HG02981 (cell line): ENCODE results near the gene LIN7B.

Source experiments
- ATAC-seq: cut with Tn5 transposase; IDR thresholded peaks from one replicate; pipeline ENCODE4 v1.9.1; 2021; ENCODE audit warnings: mild to moderate bottlenecking, moderate library complexity; ENCODE audit not compliant: unreplicated experiment

Gene LIN7B

DNA sequence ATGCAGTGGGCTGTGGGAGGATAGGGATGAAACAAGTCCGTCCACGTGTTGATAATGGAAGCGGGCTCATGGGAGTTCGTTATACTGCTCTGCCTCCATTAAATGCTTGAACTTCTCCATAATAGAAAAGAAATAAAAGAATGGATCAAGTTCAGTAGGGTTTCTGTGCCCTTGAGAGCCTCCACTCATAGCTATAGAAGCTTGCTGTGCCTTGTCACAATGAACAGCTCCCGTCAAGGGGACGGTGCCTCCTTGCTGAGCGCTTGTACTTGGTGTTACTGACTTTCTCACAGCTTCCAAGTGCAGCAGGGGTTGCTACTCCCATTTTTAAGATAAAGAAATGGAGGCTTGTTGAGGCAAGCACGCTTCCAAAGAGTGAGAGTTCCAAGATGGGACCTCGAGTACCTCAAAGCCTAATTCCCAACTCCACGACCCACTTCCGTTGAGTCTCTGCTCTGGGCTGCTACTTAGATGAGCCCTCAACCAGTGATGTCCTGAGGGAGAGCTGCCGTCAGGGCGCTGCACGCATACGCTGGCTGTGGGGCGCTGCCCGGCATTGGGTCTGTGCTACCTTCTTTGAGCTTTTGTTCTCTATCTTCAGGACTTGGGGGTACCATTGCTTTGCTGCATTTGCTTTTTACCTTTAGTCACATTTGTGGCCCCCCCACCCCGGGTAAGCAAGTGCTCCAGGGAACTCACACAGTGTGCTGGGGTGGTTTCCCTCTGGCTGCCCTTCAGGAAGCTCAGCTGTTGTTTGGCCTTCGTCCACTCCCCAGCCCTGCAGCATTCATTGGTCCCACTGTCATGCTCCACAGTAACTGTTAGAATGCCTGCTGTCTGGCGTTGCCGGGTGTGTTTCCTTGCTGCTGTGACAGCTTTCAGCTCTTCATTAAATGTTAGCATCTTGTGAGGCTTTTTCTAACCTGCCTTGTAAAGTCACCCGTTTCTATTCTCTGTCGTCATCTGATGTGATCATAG, 19.4 kb upstream of the LIN7B start:
- ATAC-seq, result no peak

DNA sequence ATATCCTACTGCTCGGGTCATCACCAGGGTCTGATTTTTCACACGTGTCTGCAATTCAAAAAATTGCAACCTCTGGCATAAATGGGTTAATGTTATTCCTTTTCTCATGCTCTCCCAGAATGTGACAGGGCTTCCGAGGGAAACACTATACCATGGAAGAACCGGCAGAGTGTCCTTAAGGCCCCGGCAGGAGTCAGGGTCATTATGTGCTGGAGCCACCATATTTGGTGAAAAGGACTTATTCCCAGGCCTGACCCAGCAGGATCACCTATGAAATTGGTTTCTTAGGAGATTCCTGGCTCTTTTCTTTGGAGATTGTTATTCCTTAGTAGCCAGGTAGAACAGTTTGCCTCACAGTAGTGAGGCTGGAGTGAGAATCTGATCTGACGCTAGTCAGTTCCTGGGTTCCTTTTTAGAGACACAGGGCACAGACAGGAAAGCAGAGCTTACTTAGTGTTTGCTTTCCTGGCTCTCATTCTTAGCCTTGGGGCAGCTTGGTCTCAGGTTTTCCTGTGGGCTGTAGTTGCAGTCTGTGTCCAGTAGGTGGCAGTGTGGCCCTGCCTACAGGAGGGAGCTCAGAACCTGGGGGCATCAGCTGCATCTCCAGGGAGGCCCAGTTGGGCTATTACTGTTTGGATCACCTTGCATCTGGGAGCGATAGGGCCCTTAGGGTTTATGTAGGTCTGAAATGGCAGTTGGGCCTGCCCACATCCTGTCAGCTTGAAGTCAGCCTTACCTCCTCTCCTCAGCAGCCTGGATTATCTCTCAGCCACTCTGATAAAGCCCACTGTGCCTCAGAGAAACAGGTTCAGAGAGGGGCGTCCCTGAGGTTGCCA, 16.5 kb upstream of the LIN7B start:
- ATAC-seq, result no peak

DNA sequence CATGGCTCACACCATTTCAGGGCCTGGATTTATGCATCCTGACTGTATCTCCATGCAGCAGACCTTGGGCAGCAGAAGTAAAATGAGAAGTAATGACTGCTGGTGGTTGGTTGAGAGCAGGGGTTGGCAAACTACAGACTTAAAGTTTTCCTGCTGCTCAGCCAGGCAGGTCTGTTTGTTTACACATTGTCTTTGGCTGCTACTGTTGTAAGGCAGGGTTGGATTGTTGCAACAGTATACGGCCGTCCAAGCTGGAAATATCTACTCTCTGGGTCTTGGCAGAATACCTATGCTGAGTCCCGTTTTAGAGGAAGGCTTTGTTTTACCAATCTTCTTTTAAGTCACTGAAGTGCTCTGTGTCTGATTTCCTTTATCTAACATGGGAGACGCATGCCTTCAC, 15.4 kb upstream of the LIN7B start:
- no peak for ATAC-seq

DNA sequence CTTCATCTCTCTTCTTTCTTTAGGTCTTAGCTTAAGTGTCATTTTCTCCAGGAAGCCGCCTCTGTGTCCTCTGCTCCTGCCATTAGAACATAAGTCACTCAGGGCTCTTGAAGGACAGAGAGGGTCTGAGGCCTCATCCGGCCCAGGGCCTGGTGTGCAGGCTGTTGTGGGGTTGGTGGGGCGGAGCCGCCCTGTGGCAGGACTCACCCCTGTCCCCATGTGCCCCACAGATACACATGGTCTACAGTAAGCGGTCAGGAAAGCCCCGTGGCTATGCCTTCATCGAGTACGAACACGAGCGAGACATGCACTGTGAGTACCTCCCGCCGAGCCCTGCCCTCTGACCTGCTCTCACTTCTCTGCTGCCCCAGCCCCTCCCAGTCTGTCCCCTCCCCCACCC, 13.0 kb upstream of the LIN7B start:
- ATAC-seq, result no peak

DNA sequence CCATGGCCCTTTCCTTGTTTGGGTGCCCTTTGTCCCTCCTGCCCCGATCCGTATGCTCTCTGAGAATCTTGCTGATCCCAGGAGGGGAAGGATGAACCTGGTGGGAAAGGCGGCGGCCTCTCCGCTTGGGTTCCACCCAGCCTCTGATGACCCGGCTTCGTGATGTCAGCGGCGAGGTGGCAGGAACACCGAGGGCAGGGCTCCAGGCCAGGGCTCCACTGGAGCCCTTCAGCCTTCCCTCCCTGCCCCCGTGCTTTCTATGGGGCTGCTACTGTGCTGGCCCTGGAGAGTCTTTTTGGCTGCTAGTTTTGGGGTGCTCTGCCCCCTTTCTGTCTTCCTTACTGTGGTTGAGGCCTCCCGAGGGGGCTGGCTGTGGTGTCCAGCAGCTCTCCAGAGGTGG, 11.9 kb upstream of the LIN7B start:
- ATAC-seq, result no peak

DNA sequence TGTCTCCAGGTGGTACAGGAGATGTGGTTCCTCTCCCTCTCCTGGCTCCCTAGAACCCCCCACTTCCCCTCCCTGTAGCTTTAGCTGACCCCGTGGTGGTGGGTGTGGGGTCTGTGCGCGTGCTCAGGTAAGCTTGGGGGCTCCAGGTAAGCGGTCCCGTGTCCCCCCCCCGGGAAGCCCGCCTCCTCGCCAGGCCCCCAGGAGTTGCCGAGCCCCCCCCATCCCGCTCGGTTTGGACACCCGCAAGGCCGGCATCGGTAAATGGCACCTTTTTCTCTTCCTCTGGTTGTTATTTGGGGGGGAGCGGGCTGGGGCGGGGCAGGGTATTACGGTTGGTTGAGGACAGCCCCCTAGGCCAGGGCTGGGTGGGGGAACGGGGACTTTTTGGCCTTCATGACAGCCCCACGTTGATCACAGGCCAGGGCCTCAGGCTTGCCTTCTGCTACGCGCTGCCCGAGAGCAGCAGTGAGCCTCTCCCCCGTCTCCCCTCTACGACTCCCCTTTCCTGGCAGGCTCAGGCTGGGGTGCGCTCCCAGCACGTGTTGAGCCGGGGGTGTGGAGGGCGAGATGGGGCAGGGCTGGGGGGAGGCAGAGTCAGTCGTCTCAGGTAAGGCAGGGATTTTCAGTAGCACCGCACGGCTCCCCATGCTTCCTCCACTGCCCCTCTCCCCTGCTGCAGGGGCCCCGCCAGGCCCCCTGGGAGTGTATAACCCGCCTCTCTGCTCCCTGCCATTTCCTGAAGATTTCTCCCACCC, 10.7 kb upstream of the LIN7B start:
- ATAC-seq, result no peak

DNA sequence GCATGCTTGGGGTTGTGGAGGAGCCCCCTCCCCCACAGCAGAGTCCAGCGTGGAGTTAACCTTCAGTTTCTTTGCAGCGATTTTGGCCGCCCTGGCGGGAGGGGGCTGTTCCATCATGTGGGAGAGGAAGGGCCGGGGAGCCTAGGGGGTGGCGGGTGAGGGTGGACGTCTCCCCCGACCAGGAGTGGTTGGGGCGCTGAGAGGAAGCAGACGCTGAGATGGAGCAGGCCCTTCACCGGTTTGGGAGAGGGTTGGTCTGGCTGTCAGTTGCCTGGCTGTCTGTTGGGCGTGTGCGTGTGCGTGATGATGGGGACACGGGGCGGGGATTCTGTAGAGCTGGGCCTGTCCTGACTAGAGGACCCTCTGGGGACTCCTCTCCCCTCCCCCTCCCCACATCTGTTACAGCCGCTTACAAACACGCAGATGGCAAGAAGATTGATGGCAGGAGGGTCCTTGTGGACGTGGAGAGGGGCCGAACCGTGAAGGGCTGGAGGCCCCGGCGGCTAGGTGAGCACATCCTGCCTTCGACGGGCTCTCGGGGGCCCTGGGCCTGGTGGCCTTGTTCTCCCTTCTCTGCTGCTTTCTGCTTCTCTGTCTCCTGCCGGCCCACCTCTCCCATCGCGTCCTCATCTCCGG, 9.8 kb upstream of the LIN7B start:
- ATAC-seq, result no peak

DNA sequence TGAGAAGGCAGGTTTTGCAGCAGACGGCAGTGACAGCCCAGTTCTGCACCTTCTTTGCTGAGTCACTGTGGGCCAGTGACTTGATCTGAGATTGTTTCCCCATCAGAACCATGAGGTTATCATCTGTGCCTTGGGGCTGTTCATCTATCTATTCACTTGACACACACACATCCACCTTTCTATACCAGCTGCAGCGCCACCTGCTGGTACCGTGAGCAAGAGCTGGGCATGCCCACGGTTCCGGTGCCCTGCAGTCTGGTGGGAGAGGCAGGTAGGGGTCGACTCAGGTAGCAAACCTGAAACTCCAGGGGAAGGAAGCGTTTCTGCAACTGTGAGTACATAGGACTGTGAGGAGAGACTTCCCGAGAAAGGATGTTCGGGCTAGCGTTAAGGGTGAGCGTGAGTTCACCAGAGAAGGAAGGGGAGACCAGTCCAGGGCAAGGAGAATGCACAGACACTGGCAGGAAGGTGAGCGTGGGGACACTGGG, 7.5 kb upstream of the LIN7B start:
- no peak for ATAC-seq

DNA sequence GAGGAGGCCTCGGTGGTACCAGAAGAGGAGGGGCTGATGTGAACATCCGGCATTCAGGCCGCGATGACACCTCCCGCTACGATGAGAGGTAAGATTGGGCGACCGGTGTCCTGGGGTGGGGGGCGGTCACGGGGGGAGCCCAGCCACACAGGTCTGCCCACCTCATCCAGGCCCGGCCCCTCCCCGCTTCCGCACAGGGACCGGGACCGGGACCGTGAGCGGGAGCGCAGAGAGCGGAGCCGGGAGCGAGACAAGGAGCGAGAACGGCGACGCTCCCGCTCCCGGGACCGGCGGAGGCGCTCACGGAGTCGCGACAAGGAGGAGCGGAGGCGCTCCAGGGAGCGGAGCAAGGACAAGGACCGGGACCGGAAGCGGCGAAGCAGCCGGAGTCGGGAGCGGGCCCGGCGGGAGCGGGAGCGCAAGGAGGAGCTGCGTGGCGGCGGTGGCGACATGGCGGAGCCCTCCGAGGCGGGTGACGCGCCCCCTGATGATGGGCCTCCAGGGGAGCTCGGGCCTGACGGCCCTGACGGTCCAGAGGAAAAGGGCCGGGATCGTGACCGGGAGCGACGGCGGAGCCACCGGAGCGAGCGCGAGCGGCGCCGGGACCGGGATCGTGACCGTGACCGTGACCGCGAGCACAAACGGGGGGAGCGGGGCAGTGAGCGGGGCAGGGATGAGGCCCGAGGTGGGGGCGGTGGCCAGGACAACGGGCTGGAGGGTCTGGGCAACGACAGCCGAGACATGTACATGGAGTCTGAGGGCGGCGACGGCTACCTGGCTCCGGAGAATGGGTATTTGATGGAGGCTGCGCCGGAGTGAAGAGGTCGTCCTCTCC, 6.3 kb upstream of the LIN7B start:
- ATAC-seq, result no peak

DNA sequence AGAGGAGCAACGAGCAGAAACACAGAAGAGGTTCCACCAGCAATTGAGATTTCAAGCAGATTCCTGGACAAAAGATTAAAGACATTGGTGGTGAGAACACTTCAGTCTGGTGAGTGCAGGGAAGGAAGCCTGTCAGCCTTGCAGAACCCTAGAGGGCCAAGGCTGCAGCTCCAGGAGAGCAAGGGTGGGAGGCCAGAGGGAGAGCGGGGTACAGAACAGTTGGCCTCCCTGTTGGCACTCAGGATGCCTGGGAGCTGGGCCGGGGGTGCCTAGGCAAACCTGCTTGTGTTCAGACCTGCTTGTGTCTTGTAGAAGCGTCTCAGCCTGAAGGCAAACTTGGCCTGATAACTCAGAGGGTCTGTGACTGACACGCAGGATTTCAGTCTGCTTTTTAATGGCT, 5.1 kb upstream of the LIN7B start:
- ATAC-seq, result no peak

DNA sequence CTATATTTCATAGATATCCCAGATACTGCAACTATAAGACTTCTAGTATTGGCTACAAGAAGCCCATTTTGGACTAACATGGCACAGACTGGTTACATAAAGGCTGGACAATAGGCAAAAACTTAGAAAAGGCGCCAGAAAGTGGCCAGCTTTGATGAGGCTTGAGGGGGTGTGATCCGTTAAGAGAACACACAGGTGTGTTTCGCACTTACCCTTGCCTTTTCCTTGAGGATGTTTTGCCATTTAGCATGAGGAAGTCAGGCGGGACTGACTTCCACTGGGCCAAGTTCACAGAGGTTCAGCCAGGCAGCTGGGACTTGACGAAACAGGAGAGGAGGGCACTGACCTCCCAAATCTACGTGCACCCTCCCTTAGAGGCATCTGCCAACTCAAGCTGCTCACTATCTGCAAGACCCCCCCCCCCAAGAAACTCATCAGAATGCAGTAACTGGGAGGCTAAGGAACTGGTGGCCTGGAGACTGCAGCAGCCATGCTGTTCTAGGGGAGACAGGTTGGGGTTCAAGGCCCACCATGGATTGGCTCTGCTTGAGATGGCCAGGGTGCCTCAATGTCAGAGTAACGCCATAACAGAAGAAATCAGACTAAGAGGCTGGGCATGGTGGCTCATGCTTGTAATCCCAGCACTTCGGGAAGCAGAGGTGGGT, 4.5 kb upstream of the LIN7B start:
- no peak for ATAC-seq

DNA sequence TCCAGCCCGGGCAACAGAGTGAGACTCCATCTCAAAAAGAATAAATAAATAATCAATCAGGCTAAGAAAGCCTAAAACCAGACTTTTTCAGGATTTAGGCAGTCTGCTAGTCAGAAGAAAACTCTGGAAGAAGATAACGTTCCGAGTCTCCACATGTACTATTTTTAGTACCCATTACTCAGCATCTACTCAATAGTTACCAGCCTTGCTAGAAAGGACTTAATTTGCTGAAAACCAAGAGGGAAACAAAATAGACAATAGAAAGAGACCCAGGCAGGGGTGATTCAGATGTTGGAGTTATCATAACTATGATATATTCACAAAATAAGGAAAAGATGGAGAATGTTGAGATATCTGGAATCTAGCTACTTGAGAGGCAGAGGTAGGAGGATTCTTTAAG, 3.6 kb upstream of the LIN7B start:
- ATAC-seq, result no peak

DNA sequence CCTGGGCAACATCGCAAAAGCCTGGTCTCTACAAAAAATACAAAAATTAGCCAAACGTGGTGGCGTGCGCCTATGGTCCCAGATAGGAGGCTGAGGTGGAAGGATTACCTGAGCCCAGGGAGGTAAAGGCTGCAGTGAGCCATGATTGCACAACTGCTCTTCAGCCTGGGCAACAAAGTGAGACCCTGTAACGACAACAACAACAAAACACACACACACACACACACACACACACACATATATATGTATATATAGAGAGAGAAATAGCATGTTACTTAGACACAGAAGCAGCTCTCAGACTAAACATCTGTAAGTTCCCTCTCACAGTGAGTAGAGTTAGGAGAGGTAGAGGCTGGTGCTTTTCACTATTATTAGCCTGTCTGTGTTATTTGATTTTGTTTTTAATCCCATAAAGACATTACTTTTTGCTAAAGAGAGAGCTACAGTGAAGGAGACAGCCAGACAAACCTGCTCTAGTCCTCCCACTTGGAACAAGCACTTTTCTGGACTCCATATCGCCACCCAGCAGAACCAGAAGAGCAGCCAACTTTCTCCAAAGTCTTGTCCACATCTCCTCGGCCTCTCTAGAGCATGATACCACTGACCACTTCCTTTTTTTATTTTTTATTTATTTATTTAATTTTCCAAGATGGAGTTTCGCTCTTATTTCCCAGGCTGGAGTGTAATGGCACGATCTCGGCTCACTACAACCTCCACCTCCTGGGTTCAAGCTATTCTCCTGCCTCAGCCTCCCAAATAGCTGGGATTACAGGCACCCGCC, 2.8 kb upstream of the LIN7B start:
- ATAC-seq, result no peak

DNA sequence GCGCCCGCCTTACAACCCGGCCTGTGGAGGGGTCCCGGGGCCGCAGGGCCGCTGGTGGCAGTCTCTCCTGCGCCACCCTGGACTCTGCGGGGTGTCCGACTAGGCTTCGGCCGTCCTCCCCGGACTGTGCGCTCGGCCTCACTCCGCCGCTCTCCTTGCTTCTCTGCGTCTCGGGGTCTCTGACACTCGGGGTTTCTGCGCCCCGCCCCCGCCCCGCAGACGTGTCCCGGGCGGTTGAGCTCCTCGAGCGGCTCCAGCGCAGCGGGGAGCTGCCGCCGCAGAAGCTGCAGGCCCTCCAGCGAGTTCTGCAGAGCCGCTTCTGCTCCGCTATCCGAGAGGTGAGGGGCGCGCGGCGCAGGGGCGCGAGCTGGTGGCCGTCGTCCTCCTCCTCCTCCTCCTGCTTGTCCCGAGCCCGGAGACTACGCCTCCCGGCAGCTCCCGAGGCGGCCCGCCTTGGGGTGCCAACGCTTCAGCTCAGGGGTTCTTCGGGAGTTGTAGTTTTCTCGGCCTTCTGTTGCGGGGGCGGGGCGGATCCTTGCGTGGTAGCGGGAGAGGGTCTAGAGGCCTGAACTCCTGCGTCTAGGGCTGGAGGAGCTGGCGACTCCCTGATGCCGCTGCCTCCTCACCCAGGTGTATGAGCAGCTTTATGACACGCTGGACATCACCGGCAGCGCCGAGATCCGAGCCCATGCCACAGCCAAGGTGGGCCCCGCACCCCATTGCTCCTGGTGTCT, 627 bp downstream of the LIN7B start:
- no peak for ATAC-seq

DNA sequence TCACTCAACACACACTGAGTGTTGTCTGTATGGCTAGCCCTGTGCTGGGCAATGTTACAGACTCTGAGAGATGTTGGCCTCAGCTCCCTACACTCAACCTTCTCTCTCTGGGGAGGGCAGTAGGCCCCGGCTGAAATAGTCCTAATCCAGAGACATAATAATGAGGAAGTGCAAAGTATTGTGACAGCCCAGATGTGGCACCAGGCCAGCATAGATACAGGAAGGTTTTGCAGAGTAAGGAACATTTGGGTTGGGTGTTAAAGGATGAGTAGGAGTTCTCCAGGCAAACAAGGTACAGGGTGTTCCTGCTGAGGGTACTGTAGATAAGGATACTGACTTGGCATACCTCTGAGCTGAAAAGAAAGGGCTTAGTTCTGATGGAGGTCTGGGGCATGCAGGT, 2.4 kb downstream of the LIN7B start:
- no peak for ATAC-seq

DNA sequence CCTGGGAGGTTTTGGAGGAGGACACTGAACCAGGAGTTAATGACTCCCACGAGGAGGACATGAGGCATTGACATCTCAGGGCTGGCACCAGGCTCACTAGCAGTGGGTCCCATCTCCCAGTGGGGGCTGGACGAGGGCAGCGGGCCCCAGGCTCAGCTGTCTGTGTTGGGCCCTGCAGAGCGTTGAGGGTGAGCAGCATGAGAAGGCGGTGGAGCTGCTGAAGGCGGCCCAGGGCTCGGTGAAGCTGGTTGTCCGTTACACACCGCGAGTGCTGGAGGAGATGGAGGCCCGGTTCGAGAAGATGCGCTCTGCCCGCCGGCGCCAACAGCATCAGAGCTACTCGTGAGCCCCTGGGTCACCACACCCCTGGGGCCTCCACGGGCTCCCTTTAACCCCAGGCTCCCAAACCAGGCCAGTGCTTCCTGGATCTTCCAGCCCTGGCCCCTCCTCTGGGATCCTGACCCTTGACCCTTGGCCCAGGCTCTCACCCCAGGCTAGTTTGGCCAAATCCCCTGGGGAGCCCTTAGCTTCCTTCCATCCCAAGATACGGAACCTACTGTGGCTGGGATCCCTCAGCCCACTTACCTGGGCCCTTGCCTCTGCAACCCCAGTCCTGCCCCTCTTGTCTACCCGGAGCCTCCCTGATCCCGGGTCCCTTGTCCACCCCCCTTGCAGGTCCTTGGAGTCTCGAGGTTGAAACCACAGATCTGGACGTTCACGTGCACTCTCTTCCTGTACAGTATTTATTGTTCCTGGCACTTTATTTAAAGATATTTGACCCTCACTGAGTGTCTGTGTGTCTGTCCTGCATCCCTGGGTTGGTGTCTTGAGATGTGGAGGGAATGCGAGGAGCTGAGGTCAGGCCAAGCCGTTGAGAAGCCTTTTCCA, 3.8 kb downstream of the LIN7B start:
- no peak for ATAC-seq
